Measurements from ENCODE around the gene IL18. TPM values are rescaled to one million over a fixed set of nuclear protein-coding genes. Genes with fewer than 3 reads are reported as not detected.

IL18 gene
- total RNA-seq, 1 experiment from 2014 or later = 0.31 TPM

- Histone ChIP-seq H3T11ph (ENCODE audit: low read length) (no peak overlapping the region), H2BK12ac (ENCODE audit: insufficient read length, low read depth, low read length) (no peak overlapping the region), H3K79me2 (ENCODE audit: insufficient read depth, low read length) (no peaks in the 10 kb centered on the region), H3K4me2 (ENCODE audit: insufficient read depth, insufficient read length, low read length) (no peak overlapping the region), H2BK120ac (ENCODE audit: low read depth, low read length, poor library complexity, severe bottlenecking) (no peak overlapping the region), H3K79me1 (ENCODE audit: insufficient read depth, low read depth, low read length, poor library complexity, severe bottlenecking) (no peaks in the 10 kb centered on the region), H3K4me1 (ENCODE audit: insufficient read depth, low read length) (no peaks in the 10 kb centered on the region), H4K91ac (ENCODE audit: insufficient read length, low read depth, low read length) (no peak overlapping the region), H3K56ac (ENCODE audit: insufficient read length, low read depth, low read length) (no peak overlapping the region), H3K9ac (ENCODE audit: extremely low read depth, insufficient read length, low read length) (no peak overlapping the region), H3K9me3 (ENCODE audit: control insufficient read depth, low read depth, low read length) (no peaks in the 10 kb centered on the region), H3K27me3 (ENCODE audit: insufficient read depth, low read length) (no peaks in the 10 kb centered on the region), H3K23me2 (ENCODE audit: insufficient read length, low read depth, low read length, poor library complexity, severe bottlenecking) (no peaks in the 10 kb centered on the region), H4K5ac (ENCODE audit: insufficient read length, low read depth, low read length) (no peak overlapping the region), H2BK15ac (ENCODE audit: low read depth, low read length) (no peak overlapping the region), H3K14ac (ENCODE audit: insufficient read depth, low read length) (no peak overlapping the region), H2BK20ac (ENCODE audit: low read depth, low read length, poor library complexity, severe bottlenecking) (no peak overlapping the region), H4K20me1 (ENCODE audit: control insufficient read depth, insufficient read depth, insufficient read length) (no peaks in the 10 kb centered on the region), H4K8ac (replicated peaks; ENCODE audit: insufficient read length, low read depth, low read length) (no peak overlapping the region), H3K23ac (ENCODE audit: insufficient read length, low read depth, low read length) (no peak overlapping the region), H2AFZ (ENCODE audit: low read length) (no peak overlapping the region), H3K4ac (ENCODE audit: low read depth, low read length) (no peak overlapping the region), H3K27ac (ENCODE audit: insufficient read length, low read depth, low read length) (no peak overlapping the region), H2AK5ac (ENCODE audit: insufficient read length, low read length) (no peak overlapping the region), H3K18ac (ENCODE audit: insufficient read length, low read depth, low read length) (no peak overlapping the region), H2BK5ac (ENCODE audit: insufficient read length, low read length) (no peak overlapping the region)
- H3K27me3 Mint-ChIP-seq (ENCODE audit: low read depth) = peaks cover 1% of the 10 kb centered on the region; the same call in 1 of the 2 replicates
- no peak overlapping the region for H3K4me3 Mint-ChIP-seq
- no peak overlapping the region for H3K27ac Mint-ChIP-seq
- H3K9me3 Mint-ChIP-seq = no peaks in the 10 kb centered on the region
- H3K4me1 Mint-ChIP-seq = no peaks in the 10 kb centered on the region
- H3K36me3 Mint-ChIP-seq (ENCODE audit: insufficient read depth in 1 of 3, low read depth in 3 of 3) = no peaks in the 10 kb centered on the region
- WGBS (ENCODE audit: extremely low coverage, insufficient read length, low lambda C conversion rate) = no CpG with 5 or more reads among the region's 3 CpGs
- TF ChIP-seq CTCF (conservative IDR thresholded peaks at IDR 0.05) = no peak
- no peak for DNase-seq
These were observed 20.3 kb downstream of the IL18 start for GRCh38 chr11:112143597-112143996.

All from H9 (cell line).